GM23248 (cell line): Measurements from ENCODE around the gene TRAPPC3L. TPM values are rescaled to one million over a fixed set of nuclear protein-coding genes. Genes with fewer than 3 reads are reported as not detected.
A peak's percentile ranks its signal among the peaks of the same experiment; 100 is the strongest.

Experiments
- DNase-seq: peaks from one replicate; pipeline ENCODE4 v3.0.0-alpha.2; 2015
- H2AFZ ChIP-seq: fragments of 200-600 bp; sonication (generic); 2 replicates; pipeline ENCODE4 v1.6.1; 2016; ENCODE audit warnings: antibody characterized with exemption
- H3F3A ChIP-seq: fragments of 200-600 bp; sonication (generic); 2 replicates; pipeline ENCODE4 v1.6.1; 2016; ENCODE audit warnings: mild to moderate bottlenecking, antibody characterized with exemption, mixed run types; ENCODE audit not compliant: insufficient read depth
- H3K27ac ChIP-seq: fragments of 200-600 bp; sonication (generic); 2 replicates; pipeline ENCODE4 v1.5.1; 2016; ENCODE audit warnings: mild to moderate bottlenecking
- H3K27me3 ChIP-seq: fragments of 200-600 bp; sonication (generic); replicated peaks from 2 replicates; pipeline ENCODE4 v1.6.1; 2016; ENCODE audit warnings: mild to moderate bottlenecking; ENCODE audit not compliant: insufficient read depth
- H3K36me3 ChIP-seq: fragments of 200-600 bp; sonication (generic); 2 replicates; pipeline ENCODE4 v1.6.1; 2016; ENCODE audit warnings: low read depth, mild to moderate bottlenecking
- H3K4me1 ChIP-seq: fragments of 200-600 bp; sonication (generic); 2 replicates; pipeline ENCODE4 v1.6.1; 2016; ENCODE audit warnings: mild to moderate bottlenecking; ENCODE audit not compliant: insufficient read depth
- H3K4me2 ChIP-seq: fragments of 200-600 bp; sonication (generic); one replicate; pipeline ENCODE4 v1.6.1; 2016; ENCODE audit warnings: mild to moderate bottlenecking; ENCODE audit not compliant: unreplicated experiment
- H3K4me3 ChIP-seq: fragments of 200-600 bp; sonication (generic); 2 replicates; pipeline ENCODE4 v1.5.1; 2016; ENCODE audit warnings: mild to moderate bottlenecking
- H3K79me2 ChIP-seq: fragments of 200-600 bp; sonication (generic); 2 replicates; pipeline ENCODE4 v1.6.1; 2016; ENCODE audit warnings: mild to moderate bottlenecking; ENCODE audit not compliant: insufficient read depth
- H3K9ac ChIP-seq: fragments of 200-600 bp; sonication (generic); 2 replicates; pipeline ENCODE4 v1.6.1; 2016; ENCODE audit warnings: mild to moderate bottlenecking
- H3K9me2 ChIP-seq: fragments of 200-600 bp; sonication (generic); 2 replicates; pipeline ENCODE4 v1.6.1; 2016; ENCODE audit warnings: mixed run types, mild to moderate bottlenecking, moderate library complexity; ENCODE audit not compliant: insufficient read depth
- H3K9me3 ChIP-seq: fragments of 200-600 bp; sonication (generic); one replicate; pipeline ENCODE4 v1.6.1; 2017; ENCODE audit warnings: low read depth
- H4K20me1 ChIP-seq: fragments of 200-600 bp; sonication (generic); 2 replicates; pipeline ENCODE4 v1.6.0; 2016; ENCODE audit not compliant: insufficient read depth
- EZH2 ChIP-seq: fragments of 200-600 bp; sonication (generic); IDR thresholded peaks from 2 replicates; pipeline ENCODE4 v1.6.1; 2018; ENCODE audit warnings: antibody characterized with exemption, mild to moderate bottlenecking; ENCODE audit not compliant: insufficient read depth, poor library complexity, severe bottlenecking
- EZH2phosphoT487 ChIP-seq: fragments of 200-600 bp; sonication (generic); IDR thresholded peaks from 2 replicates; pipeline ENCODE4 v1.6.1; 2018; ENCODE audit warnings: antibody characterized with exemption, moderate library complexity, mild to moderate bottlenecking, low read depth; ENCODE audit not compliant: insufficient read depth
- WGBS, 2 experiments: methylation state at CpG; one replicate each; pipeline ENCODE4 v1.1.6; 2015 to 2017; ENCODE audit warnings: low lambda C conversion rate in 2 of 2, low coverage in 1 of 2; ENCODE audit errors: missing lambda C conversion rate in 2 of 2; 5-methylcytosine and 5-hydroxymethylcytosine counted together
- in situ Hi-C: fragments of 300-500 bp; cut with MboI; formaldehyde crosslinking; loops from 2 replicates; pipeline ENCODE4 v1.15.0; 2020
- polyA plus RNA-seq: library from polyadenylated mRNA; unstranded; fragments of >200 nt; fragmentation: Nextera tagmentation; extraction: Ambion mirVana; gene quantifications from 2 replicates; pipeline ENCODE4 v1.2.1, GENCODE V29; 2016
- total RNA-seq: library from RNA; depleted of rRNA; stranded (reverse); fragments of >200 nt; shearing (Covaris generic); gene quantifications from 2 replicates; pipeline ENCODE4 v1.2.3, GENCODE V29; 2014

TRAPPC3L gene
- total and polyA plus RNA-seq, 2 experiments from 2014 or later: not detected

DNA sequence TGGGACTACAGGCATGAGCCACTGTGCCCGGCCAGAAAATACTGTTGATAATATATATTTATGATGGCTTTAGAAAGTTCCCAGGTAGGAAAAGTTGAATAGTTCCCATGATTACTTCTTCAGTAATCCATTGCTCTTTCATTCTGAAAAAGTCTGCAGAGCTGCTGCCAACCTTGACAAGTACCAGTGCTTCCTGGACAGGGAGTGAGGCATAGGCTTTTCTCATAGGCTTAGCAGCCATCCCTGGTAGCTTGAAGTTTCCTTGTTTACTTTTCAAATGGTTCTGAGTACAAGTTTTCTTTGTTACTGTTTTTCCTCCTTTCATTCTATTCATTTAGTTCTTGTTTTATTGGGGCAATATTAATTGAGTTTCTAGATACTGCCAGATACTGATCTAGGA lies 33.7 kb upstream of the TRAPPC3L start:
- H3K9me3 ChIP-seq: no peaks in the 10 kb centered on the region
- H3K9me2 ChIP-seq: no peaks in the 10 kb centered on the region
- DNase-seq: peak; percentile 14
- H3K4me3 ChIP-seq: no peak overlapping the region
- H3K4me2 ChIP-seq: peak overlapping the region; percentile 58
- peaks cover 98% of the 10 kb centered on the region for H3K79me2 ChIP-seq
- 94 to 100% methylated on average over 1 of the region's 1 CpG for WGBS, 2 experiments
- in situ Hi-C loops: no loop called here
- peaks cover 34% of the 10 kb centered on the region for H3K36me3 ChIP-seq
- no peak overlapping the region for H3K9ac ChIP-seq
- peaks cover 11% of the 10 kb centered on the region for H3F3A ChIP-seq
- peak overlapping the region; percentile 65 for H3K27ac ChIP-seq
- peaks cover 20% of the 10 kb centered on the region for H3K4me1 ChIP-seq
- no peak for TF ChIP-seq EZH2phosphoT487
- TF ChIP-seq EZH2: no peak
- H2AFZ ChIP-seq: no peak overlapping the region
- no peaks in the 10 kb centered on the region for H4K20me1 ChIP-seq
- H3K27me3 ChIP-seq: no peaks in the 10 kb centered on the region

DNA sequence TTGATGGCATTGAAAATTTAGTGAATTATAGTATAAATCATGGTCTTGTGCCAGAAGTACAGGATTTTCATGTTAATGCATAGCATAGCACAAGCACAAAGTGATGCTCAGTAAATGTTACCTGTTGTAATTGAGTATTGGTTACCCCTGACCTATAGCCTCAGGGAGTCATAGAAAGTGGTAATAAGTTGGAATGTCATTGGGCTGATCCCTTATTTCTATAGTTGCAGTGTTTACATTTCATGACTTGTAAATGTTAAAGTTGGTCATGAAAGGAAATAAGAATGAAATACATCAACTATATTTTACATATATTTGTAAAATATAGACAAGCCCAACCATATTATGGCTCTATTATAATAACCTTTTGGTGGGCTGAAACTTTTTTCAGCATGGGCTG lies 32.9 kb upstream of the TRAPPC3L start:
- TF ChIP-seq EZH2phosphoT487 (no peak), EZH2 (no peak)
- in situ Hi-C loops: no loop called here

DNA sequence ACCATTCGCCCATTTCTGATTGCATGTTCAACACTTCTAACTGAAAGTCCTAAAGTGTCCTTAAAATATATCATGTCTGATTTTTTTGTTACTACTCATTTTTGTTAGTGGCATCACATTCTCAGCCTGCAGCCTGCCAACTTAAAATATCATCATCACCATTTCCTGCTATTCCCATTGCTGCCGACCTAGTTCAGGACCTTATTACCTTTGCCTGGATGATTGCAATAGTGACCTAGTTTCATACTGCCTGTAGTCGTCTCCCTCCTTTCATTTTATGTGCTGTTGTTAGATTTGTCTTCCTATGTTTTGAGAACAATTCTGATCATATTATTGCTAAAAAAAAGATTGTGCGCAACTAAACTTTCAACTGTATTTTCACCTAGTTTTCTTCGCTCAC lies 32.0 kb upstream of the TRAPPC3L start:
- Histone ChIP-seq H3K4me1 (peaks cover 34% of the 10 kb centered on the region), H3K9me2 (no peaks in the 10 kb centered on the region), H3K9ac (no peak overlapping the region), H2AFZ (no peak overlapping the region), H4K20me1 (no peaks in the 10 kb centered on the region), H3K79me2 (peaks cover 100% of the 10 kb centered on the region), H3F3A (peaks cover 17% of the 10 kb centered on the region), H3K27ac (no peak overlapping the region), H3K4me3 (no peak overlapping the region), H3K27me3 (no peaks in the 10 kb centered on the region), H3K9me3 (no peaks in the 10 kb centered on the region), H3K36me3 (peaks cover 22% of the 10 kb centered on the region), H3K4me2 (no peak overlapping the region)
- TF ChIP-seq EZH2 (no peak), EZH2phosphoT487 (no peak)
- WGBS, 2 experiments: 85 to 86% methylated on average over 5 of the region's 5 CpGs
- in situ Hi-C loops: no loop called here
- DNase-seq: no peak

More for the DNA sequence above, 32.9 kb upstream of the TRAPPC3L start:
- no peak overlapping the region for H3K4me3 ChIP-seq
- H3K4me2 ChIP-seq: no peak overlapping the region
- no peak overlapping the region for H3K27ac ChIP-seq
- no peak overlapping the region for H3K9ac ChIP-seq
- H3K9me2 ChIP-seq: no peaks in the 10 kb centered on the region
- no peak overlapping the region for H2AFZ ChIP-seq
- H3K27me3 ChIP-seq: no peaks in the 10 kb centered on the region
- H3K9me3 ChIP-seq: no peaks in the 10 kb centered on the region
- DNase-seq: no peak
- H3K36me3 ChIP-seq: peaks cover 26% of the 10 kb centered on the region
- no peaks in the 10 kb centered on the region for H4K20me1 ChIP-seq
- peaks cover 25% of the 10 kb centered on the region for H3K4me1 ChIP-seq
- H3K79me2 ChIP-seq: peaks cover 98% of the 10 kb centered on the region
- peaks cover 11% of the 10 kb centered on the region for H3F3A ChIP-seq

DNA sequence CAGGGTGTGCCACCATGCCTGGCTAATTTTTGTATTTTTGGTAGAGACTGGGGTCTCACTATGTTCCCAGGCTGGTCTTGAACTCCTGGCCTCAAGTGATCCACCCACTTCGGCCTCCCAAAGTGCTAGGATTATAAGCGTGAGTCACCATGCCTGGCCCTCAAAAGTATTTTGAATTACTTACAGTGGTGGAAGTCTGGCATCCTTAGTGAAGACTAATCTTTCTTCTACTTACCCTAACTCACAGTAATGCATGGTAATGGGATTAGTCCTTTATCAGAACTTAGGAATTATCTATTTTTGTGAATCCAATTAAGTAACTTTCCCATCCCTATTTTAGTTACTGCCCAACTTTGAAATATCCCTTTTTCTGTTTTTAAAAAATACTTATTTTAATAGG lies 29.7 kb upstream of the TRAPPC3L start:
- H3K79me2 ChIP-seq: peaks cover 95% of the 10 kb centered on the region
- no peaks in the 10 kb centered on the region for H3K27me3 ChIP-seq
- H3K27ac ChIP-seq: no peak overlapping the region
- WGBS, 2 experiments: 90 to 95% methylated on average over 2 of the region's 2 CpGs
- no peak overlapping the region for H3K4me2 ChIP-seq
- H2AFZ ChIP-seq: no peak overlapping the region
- H3K9ac ChIP-seq: no peak overlapping the region
- H3F3A ChIP-seq: peaks cover 27% of the 10 kb centered on the region
- DNase-seq: no peak
- TF ChIP-seq EZH2 (no peak), EZH2phosphoT487 (no peak)
- no peaks in the 10 kb centered on the region for H3K9me3 ChIP-seq
- no peak overlapping the region for H3K4me3 ChIP-seq
- H3K36me3 ChIP-seq: peaks cover 10% of the 10 kb centered on the region; the same call in 1 of the 2 replicates
- H3K4me1 ChIP-seq: peaks cover 30% of the 10 kb centered on the region
- no peaks in the 10 kb centered on the region for H4K20me1 ChIP-seq
- H3K9me2 ChIP-seq: no peaks in the 10 kb centered on the region
- in situ Hi-C loops: no loop called here

DNA sequence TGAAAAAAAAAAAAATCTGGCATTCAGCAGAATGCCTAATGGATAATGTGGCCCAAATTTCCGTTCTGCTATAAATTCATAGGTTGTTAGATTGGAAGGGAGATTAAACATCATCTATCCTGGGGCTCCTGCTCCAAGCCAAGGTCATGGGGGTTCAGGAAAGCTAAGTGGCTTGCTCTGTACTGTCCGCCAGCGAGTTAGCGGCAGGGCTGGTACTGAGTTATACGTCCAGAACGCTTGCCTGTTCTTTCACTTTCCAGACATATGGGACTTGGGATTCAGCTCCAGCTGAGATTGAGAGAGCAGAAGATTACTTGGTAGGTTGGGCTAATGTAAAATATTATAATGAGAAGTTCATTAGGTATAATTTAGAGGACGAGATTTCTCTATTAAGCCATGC lies 26.7 kb upstream of the TRAPPC3L start:
- peaks cover 75% of the 10 kb centered on the region for H3K79me2 ChIP-seq
- in situ Hi-C loops: no loop called here
- 2 to 3% methylated on average over 7 of the region's 7 CpGs for WGBS, 2 experiments
- H3K36me3 ChIP-seq: no peaks in the 10 kb centered on the region; the same call in 1 of the 2 replicates
- no peaks in the 10 kb centered on the region for H4K20me1 ChIP-seq
- H3K9ac ChIP-seq: peak overlapping the region; percentile 93
- TF ChIP-seq EZH2 (no peak), EZH2phosphoT487 (no peak)
- peak overlapping the region; percentile 87 for H2AFZ ChIP-seq
- no peaks in the 10 kb centered on the region for H3K9me3 ChIP-seq
- H3K4me1 ChIP-seq: peaks cover 39% of the 10 kb centered on the region
- peak overlapping the region; percentile 79 for H3K27ac ChIP-seq
- peak overlapping the region; percentile 90 for H3K4me2 ChIP-seq
- H3K9me2 ChIP-seq: no peaks in the 10 kb centered on the region
- H3K27me3 ChIP-seq: no peaks in the 10 kb centered on the region
- peak; percentile 75 for DNase-seq
- peaks cover 31% of the 10 kb centered on the region for H3F3A ChIP-seq
- peak overlapping the region; percentile 88 for H3K4me3 ChIP-seq
